HG03139 (cell line): Measurements from ENCODE around the gene CAPRIN1.
"Not testable (repeated sequence)": the region's sequence is repeated elsewhere in the genome, so short reads cannot be mapped to it uniquely, and the experiment has no call there.

ENCODE experiments used
- ATAC-seq: cut with Tn5 transposase; IDR thresholded peaks from one replicate; pipeline ENCODE4 v1.9.1; 2021; ENCODE audit not compliant: unreplicated experiment

The CAPRIN1 gene

GRCh38 chr11:34050581-34051348, 766 bp upstream of the CAPRIN1 start:
- ATAC-seq, result no peak

- ATAC-seq, result peak; percentile 47
Measured at GRCh38 chr11:34052036-34052607, 591 bp downstream of the CAPRIN1 start.

DNA sequence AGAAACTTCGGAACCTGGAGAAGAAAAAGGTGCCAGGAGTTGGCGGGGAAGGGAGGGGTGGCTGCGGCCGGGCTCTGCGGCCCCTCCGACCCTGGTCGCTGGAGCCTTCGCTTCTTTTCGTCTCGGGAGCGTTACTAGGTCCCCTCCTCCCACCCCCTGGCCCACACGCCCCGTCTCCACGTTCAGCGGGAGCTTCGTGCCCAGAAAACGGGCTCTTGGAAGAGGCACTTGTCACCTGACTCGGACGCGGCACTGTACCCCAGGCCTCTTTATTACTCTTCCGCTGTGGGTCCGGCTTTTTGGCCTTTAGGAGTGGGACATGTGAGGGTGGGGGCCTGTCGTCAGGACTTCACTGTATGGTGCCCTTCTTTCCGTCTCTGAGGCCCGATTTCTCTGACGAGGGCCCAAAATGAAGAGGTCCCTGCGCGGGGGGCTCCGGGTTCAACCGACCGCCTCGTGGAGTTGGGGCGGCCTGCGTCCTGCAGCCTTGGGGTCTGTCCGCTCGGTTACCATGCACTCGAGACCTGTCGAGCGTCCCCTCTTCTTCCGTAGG, 1.2 kb downstream of the CAPRIN1 start:
- no peak for ATAC-seq

- ATAC-seq, result peak; percentile 45
Measured at GRCh38 chr11:34053161-34053686, 1.7 kb downstream of the CAPRIN1 start.

GRCh38 chr11:34054351-34054750, 2.8 kb downstream of the CAPRIN1 start:
- not testable (repeated sequence) for ATAC-seq

- no peak for ATAC-seq
Measured at GRCh38 chr11:34055218-34056000, 3.9 kb downstream of the CAPRIN1 start.

GRCh38 chr11:34056672-34057071, 5.1 kb downstream of the CAPRIN1 start:
- ATAC-seq, result no peak

DNA sequence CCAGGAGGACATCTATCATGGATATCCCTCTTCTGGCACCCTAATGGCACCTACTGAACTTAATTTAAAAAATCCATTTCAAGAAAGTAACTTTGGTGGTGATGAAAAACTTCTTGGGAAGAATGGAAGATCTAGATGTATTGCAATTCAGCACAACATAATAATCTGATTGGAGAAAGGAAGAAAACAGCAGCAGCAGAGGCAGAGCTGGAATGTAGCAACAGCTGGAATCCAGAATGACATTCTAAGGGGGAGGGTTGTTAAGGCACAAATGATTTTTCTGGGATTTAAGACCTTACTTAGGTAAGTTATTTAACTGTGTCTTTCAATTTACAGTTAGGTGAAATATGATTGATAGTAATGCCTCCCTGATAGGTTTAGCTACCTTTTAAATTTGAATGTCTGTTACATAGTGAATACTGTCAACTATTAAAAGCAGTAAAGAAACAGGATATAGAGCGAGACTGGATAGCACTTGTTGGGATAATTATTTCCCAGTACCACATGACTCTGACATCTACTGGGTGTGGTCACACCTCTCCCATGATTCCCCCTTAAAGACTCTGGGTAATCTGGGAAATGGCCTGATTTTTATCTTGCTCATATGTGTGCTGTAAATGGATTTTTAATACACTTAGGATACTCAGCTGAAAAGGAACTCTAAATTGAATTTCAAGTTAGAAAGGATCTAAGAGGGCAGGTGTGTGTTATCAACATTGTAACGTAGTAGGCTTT, 11.7 kb downstream of the CAPRIN1 start:
- no peak for ATAC-seq

DNA sequence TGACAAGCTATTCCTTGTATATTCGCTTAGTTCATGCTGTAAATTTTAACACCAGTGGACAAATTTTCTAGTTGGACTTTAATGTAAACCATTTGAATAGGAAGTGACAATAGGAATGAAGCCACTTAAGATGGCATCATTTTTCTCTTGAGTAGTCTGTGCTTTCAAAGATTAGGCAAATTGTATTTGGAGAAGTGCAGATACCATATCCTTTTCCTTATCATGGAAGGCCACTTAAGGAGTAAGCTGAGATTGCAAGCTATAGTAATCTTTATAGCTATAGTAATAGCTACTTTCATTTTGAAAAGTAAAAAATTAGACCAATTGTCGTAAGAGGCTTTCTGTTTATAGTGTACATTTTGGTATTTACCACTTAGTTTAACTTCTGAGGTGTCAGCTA, 12.8 kb downstream of the CAPRIN1 start:
- ATAC-seq, result no peak

- ATAC-seq, result no peak
Measured at GRCh38 chr11:34065505-34066203, 14.1 kb downstream of the CAPRIN1 start.

DNA sequence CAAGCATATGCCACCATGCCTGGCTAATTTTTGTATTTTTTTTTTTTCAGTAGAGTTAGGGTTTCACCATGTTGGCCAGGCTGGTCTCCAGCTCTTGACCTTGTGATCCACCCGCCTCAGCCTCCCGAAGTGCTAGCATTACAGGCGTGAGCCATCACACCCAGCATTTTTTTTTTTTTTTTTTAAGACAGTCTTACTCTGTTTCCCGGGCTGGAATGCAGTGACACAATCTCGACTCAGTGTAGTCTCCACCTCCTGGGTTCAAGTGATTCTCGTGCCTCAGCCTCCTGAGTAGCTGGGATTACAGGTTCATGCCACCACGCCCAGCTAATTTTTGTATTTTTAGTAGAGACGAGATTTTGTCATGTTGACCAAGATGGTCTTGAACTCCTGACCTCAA, 15.2 kb downstream of the CAPRIN1 start:
- ATAC-seq, result not testable (repeated sequence)

DNA sequence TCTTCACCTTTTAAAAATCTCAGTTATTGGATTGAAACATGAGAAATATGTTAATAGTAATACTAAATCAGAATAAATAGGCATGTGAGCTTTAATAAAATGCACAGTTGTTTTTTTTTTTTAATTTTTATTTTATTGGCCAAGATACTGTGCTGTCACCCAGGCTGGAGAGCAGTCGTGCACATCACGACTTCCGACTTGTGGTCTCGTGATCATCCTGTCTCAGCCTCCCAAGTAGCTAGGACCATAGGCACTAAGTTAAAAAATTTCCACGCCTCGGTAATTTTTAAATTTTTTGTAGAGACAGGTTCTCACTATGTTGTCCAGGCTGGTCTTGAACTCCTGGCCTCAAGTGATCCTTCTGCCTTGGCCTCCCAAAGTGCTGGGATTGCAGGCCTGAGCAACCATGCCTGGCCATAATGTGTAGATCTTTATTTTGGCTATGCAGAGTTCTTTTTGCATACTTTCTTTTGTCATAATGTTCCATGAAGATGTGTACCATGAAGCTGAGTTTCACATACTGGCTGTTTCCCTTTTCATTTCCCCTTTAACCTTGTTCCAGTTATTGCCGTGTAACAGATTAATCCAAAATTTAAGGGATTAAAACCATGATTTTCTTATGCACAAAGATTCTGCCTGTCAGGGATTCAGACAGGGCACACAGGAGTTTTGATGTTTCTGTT, 16.0 kb downstream of the CAPRIN1 start:
- ATAC-seq, result no peak

- ATAC-seq, result no peak
Measured at GRCh38 chr11:34068111-34068510, 16.6 kb downstream of the CAPRIN1 start.

DNA sequence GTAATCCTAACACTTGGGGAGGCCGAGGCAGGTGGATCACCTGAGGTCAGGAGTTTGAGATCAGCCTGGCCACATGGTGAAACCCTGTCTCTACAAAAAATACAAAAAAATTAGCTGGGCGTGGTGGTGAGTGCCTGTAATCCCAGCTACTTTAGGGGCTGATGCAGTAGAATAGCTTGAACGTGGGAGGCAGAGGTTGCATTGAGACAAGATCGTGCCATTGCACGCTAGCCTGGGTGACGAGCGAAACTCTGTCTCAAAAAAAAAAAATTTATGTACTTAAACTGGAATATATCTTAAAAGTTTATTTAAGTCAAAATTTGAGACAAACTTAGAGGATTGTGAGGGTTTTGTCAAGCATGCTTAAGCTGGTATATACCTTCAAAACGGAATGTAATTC, 19.8 kb downstream of the CAPRIN1 start:
- ATAC-seq, result not testable (repeated sequence)

DNA sequence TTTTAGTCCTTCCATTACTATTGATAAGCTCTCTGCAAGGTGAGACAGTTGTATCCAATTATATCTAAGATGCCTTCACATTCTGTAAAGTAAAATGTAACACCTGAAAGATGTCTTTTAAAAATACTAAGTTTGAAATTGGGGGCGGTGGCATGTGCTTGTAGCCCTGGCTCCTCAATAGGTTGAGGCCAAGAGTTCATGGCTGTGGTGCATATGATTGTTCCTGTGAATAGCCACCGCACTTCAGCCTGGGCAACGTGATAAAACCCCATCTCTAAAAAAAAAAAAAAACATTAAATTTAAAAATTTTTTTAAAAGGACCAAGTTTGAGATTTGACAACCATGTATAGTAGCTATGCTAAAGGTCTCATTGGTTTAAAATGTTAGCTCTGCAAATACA, 20.5 kb downstream of the CAPRIN1 start:
- ATAC-seq, result no peak

DNA sequence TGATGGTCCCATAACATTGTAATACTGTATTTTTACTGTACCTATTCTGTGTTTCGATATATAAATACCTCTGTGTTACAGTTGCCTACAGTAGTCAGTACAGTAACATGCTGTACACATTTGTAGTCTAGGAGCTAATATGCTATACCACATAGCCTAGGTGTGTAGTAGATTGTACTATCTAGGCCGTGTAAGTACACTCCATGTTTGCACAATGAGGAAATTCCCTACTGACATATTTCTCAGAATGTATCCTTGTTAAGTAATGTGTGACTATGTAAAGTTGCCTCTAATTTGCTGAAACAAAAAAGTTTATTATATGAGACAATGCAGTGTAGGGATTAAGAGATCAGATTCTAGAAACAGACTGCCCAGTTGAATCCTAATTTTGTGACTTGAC, 21.3 kb downstream of the CAPRIN1 start:
- no peak for ATAC-seq

DNA sequence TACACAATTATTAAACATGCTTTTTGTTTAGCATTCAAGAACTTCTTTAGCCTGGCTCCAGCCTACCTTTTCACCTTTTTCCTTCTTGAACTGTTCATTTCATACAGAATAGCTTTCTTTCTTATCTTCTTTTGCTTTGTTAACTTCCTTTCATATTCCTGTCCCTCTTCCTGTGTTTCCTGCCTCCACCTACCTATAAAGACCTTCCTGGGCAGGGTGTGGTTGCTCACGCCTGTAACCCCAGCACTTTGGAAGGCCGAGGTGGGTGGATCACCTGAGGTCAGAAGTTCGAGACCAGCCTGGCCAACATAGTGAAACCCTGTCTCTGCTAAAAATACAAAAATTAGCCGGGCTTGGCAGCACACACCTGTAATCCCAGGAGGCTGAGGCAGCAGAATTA, 22.9 kb downstream of the CAPRIN1 start:
- ATAC-seq, result no peak

DNA sequence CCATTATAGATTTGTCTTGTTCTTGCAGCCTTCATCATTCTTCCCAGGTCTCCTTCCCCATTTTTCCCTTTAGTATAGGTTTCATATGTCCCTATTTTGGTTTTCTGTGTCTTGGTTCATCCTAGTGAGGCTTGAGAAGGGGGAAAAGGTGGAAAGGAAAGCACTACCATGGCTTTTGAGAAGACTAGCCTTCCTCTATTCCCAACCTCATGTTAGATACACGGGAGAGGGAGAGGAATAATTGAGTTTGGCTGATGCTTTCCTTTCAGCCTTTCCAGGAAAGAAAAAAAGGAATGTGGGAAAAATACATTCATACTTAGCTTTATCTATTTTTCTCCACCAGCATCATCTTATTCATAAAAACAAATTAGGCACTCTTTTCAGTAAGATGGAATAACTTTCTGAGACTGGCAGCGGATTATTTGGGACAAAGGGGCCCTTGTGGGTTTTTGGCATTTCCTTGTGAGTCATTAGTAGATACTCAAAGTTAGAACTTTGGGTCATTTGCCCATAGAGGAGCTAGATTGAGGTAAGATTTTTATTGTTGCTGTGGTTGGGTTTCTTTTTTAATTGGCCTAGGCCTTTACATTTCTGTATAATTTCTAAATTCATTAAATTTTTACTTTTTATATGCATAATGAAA, 23.8 kb downstream of the CAPRIN1 start:
- no peak for ATAC-seq

DNA sequence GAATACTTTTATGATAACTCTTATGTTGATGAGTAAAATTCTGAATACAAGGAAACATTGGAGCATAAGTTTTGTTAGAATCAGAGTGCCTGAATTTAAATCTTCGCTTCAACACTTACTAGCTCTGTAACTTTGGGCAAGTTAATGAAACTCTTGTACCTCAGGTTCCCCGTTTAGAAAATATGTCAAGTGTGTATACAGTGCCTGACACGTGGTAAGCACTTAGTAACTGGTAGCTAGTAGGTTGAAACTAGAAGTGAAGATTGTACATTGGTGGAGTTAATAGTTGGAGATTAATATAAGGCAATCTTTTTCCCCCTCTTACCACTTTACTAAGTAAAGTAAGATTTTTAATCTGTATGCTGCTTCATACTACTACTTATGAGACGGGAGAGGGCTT, 29.1 kb downstream of the CAPRIN1 start:
- no peak for ATAC-seq
